NCI-H82 (cell line): Measurements from ENCODE around the gene YTHDF2.

Source experiments
- DNase-seq: peaks from one replicate; lab custom pipeline; 2025; lab: John Stamatoyannopoulos, UW

The YTHDF2 gene

GRCh38 chr1:28801461-28801860 is 64.7 kb downstream of the YTHDF2 start:
- DNase-seq: no peak

- no peak for DNase-seq
These were observed 66.3 kb downstream of the YTHDF2 start for GRCh38 chr1:28803051-28803450.

GRCh38 chr1:28803662-28804061 is 66.9 kb downstream of the YTHDF2 start:
- DNase-seq: no peak

GRCh38 chr1:28804071-28804470 is 67.3 kb downstream of the YTHDF2 start:
- DNase-seq: peak; percentile 47

DNA sequence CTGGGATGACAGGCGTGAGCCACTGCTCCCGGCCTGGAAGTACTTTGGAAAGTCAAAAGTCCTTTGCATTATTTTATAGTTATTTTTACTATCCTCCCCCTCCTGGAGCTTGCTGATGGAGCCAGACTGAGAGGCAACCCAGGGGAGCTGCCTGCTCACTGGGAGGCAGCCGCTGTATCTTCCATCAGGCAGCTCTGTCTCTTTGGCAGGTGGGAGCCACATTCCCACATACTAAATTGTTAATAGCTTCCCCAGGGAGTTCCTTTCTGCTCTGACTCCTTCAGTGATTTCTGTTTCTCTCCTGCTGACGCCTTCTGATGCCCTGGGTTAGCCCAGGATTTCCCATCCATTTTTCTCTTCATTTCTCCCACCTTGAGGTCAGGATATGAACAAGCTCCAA is 70.3 kb downstream of the YTHDF2 start:
- DNase-seq: peak; percentile 40

DNA sequence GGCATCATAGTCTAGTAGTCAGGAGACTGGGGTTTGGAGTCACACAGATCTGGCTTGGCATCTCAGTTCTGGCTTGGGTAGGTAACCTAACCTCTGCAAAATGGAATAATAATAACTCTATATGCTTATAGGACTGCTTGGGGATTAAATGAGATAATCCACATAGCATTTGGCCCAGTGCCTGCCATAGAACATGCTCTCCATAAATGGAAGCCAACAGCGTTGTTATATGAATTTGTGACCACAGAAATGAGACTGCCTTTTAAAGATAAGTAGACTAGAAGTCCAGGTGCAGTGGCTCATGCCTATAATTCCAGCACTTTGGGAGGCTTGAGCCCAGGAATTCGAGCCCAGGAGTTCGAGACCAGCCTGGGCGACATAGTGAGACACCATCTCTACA is 71.2 kb downstream of the YTHDF2 start:
- no peak for DNase-seq

DNA sequence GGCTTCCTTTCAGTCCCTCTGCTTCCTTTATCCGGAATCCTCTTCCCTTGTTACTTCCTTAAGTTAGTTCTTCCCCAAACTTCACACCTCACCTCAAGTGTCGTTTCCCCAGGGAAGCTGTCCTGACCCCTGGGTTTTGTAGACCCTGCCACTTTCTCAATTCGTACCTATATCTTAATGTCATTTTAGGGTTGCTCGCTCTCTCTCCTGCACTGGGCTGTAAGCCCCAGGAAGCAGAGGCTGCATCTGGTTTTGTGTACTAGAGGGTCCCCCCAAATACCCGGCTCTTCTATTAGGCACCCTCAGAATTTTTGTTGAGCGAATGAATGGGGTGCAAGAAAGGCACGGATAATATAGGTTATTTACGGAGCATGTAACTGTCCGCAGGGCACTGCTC is 74.6 kb downstream of the YTHDF2 start:
- no peak for DNase-seq

GRCh38 chr1:28811766-28812668 is 75.3 kb downstream of the YTHDF2 start, which contains the start of gene OPRD1:
OPRD1 (plus strand) TSS chr1:28812170; CDS start chr1:28812384, 214 bp downstream.
- peak; percentile 56 for DNase-seq

GRCh38 chr1:28812669-28813468 is 76.1 kb downstream of the YTHDF2 start:
- peak; percentile 78 for DNase-seq

DNA sequence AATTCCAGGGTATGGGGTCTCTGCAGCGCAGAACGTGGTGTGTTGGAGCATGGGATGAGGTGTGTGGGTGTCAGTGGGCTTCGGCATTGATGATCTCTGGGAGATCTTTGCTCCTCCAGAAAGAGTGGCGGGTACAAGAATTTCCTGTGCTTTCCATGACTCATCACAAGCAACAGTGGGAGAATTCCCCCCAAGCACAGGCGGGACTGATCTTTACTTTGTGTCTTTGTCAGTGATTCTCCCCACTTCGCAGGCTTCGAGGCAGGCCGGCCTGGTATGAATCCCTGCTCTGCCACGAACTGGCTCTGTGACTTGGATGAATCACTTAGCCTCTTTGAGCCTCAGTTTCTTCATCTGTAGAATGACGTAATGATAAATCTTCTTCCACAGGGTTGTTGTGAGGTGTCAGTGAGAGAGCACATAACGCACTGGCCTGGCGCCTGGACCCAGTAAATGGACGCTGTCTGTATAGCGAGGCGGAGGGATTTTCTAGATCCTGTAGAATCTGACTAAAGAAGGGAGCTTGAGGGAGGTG is 77.3 kb downstream of the YTHDF2 start:
- DNase-seq: no peak

- DNase-seq: peak; percentile 85
These were observed 78.9 kb downstream of the YTHDF2 start for GRCh38 chr1:28815533-28816185.

GRCh38 chr1:28817133-28817532 is 80.4 kb downstream of the YTHDF2 start:
- no peak for DNase-seq

DNA sequence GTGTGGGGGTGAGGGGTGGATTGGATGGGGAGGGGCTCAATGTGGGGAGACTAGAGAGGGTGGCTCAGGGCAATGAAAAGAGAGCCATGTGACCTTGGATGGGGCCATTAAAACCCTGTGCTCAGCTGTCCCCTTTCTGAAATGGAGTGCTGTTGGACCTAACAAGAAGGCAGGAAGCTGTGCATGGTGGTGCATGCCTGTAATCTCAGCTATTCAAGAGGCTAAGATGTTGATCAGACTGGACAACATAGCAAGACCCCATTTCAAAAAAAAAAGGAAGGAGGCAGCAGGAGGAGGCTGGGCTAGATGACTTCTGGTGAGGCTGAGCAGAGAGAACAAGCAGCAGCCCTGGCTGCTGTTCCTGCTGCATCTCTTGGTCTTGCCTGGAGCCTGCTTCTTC is 82.3 kb downstream of the YTHDF2 start:
- no peak for DNase-seq
